H9 (cell line): ENCODE data around the gene ABCA3. TPM values are rescaled to one million over a fixed set of nuclear protein-coding genes. Genes with fewer than 3 reads are reported as not detected.

Source experiments
- DNase-seq: peaks from one replicate; pipeline ENCODE4 v3.0.0-alpha.2; 2017
- H2AFZ ChIP-seq: one replicate; pipeline ENCODE4 v1.6.1; 2013; ENCODE audit warnings: mild to moderate bottlenecking, low read length, control low read depth, moderate library complexity
- H2AK5ac ChIP-seq: 2 replicates; pipeline ENCODE4 v1.6.1; 2013; ENCODE audit warnings: low read length, control low read depth, mixed read lengths; ENCODE audit not compliant: insufficient read length
- H2BK120ac ChIP-seq: one replicate; pipeline ENCODE4 v1.6.1; 2013; ENCODE audit warnings: low read depth, mild to moderate bottlenecking, low read length, control low read depth, inconsistent platforms; ENCODE audit not compliant: poor library complexity, severe bottlenecking
- H2BK12ac ChIP-seq: 2 replicates; pipeline ENCODE4 v1.6.1; 2013; ENCODE audit warnings: low read length, control low read depth, mixed read lengths, low read depth; ENCODE audit not compliant: insufficient read length
- H2BK15ac ChIP-seq: 2 replicates; pipeline ENCODE4 v1.6.1; 2013; ENCODE audit warnings: low read depth, low read length, control low read depth
- H2BK20ac ChIP-seq: one replicate; pipeline ENCODE4 v1.6.1; 2013; ENCODE audit warnings: low read depth, mild to moderate bottlenecking, low read length, control low read depth, inconsistent platforms; ENCODE audit not compliant: poor library complexity, severe bottlenecking
- H2BK5ac ChIP-seq: 2 replicates; pipeline ENCODE4 v1.6.1; 2013; ENCODE audit warnings: low read length, control low read depth, mixed read lengths; ENCODE audit not compliant: insufficient read length
- H3K14ac ChIP-seq: 2 replicates; pipeline ENCODE4 v1.6.1; 2013; ENCODE audit warnings: low read length, control low read depth; ENCODE audit not compliant: insufficient read depth
- H3K18ac ChIP-seq: 2 replicates; pipeline ENCODE4 v1.6.1; 2013; ENCODE audit warnings: low read depth, mild to moderate bottlenecking, mixed read lengths, low read length, control low read depth; ENCODE audit not compliant: insufficient read length
- H3K23ac ChIP-seq: 2 replicates; pipeline ENCODE4 v1.6.1; 2013; ENCODE audit warnings: low read length, control low read depth, mixed read lengths, low read depth; ENCODE audit not compliant: insufficient read length
- H3K23me2 ChIP-seq: 2 replicates; pipeline ENCODE4 v1.6.1; 2013; ENCODE audit warnings: low read depth, mild to moderate bottlenecking, mixed read lengths, low read length, control low read depth; ENCODE audit not compliant: insufficient read length, poor library complexity, severe bottlenecking
- H3K27ac ChIP-seq: 2 replicates; pipeline ENCODE4 v1.5.1; 2013; ENCODE audit warnings: low read length, control low read depth, mixed read lengths, low read depth; ENCODE audit not compliant: insufficient read length
- H3K27me3 ChIP-seq: 2 replicates; pipeline ENCODE4 v1.6.1; 2013; ENCODE audit warnings: low read length, control low read depth, inconsistent platforms; ENCODE audit not compliant: insufficient read depth
- H3K4ac ChIP-seq: 2 replicates; pipeline ENCODE4 v1.6.1; 2013; ENCODE audit warnings: low read depth, mild to moderate bottlenecking, control low read depth, inconsistent platforms, low read length, moderate library complexity
- H3K4me1 ChIP-seq: 2 replicates; pipeline ENCODE4 v1.6.1; 2013; ENCODE audit warnings: low read length, control low read depth, inconsistent platforms; ENCODE audit not compliant: insufficient read depth
- H3K4me2 ChIP-seq: 2 replicates; pipeline ENCODE4 v1.6.1; 2013; ENCODE audit warnings: low read length, control low read depth, mixed read lengths; ENCODE audit not compliant: insufficient read length, insufficient read depth
- H3K56ac ChIP-seq: 2 replicates; pipeline ENCODE4 v1.6.1; 2013; ENCODE audit warnings: low read depth, mild to moderate bottlenecking, mixed read lengths, low read length, control low read depth; ENCODE audit not compliant: insufficient read length
- H3K79me1 ChIP-seq: 2 replicates; pipeline ENCODE4 v1.6.1; 2013; ENCODE audit warnings: low read depth, mild to moderate bottlenecking, moderate library complexity, low read length, control low read depth, inconsistent platforms; ENCODE audit not compliant: insufficient read depth, poor library complexity, severe bottlenecking
- H3K79me2 ChIP-seq: 2 replicates; pipeline ENCODE4 v1.6.1; 2013; ENCODE audit warnings: low read length, control low read depth, inconsistent platforms; ENCODE audit not compliant: insufficient read depth
- H3K9ac ChIP-seq: 2 replicates; pipeline ENCODE4 v1.6.1; 2013; ENCODE audit warnings: low read length, control low read depth, mixed read lengths; ENCODE audit not compliant: insufficient read length; ENCODE audit errors: extremely low read depth
- H3K9me3 ChIP-seq: one replicate; pipeline ENCODE4 v1.6.1; 2013; ENCODE audit warnings: low read depth, low read length, inconsistent platforms; ENCODE audit not compliant: control insufficient read depth
- H3T11ph ChIP-seq: one replicate; pipeline ENCODE4 v1.6.1; 2013; ENCODE audit warnings: mild to moderate bottlenecking, low read length, control low read depth, inconsistent platforms
- H4K20me1 ChIP-seq: one replicate; pipeline ENCODE4 v1.6.1; 2013; ENCODE audit not compliant: control insufficient read depth, insufficient read length, insufficient read depth
- H4K5ac ChIP-seq: 2 replicates; pipeline ENCODE4 v1.6.1; 2013; ENCODE audit warnings: low read depth, mild to moderate bottlenecking, mixed read lengths, low read length, control low read depth; ENCODE audit not compliant: insufficient read length
- H4K8ac ChIP-seq: replicated peaks from 2 replicates; pipeline ENCODE4 v1.6.1; 2013; ENCODE audit warnings: low read length, control low read depth, mixed read lengths, low read depth; ENCODE audit not compliant: insufficient read length
- H4K91ac ChIP-seq: 2 replicates; pipeline ENCODE4 v1.6.1; 2013; ENCODE audit warnings: low read depth, mild to moderate bottlenecking, moderate library complexity, mixed read lengths, low read length, control low read depth; ENCODE audit not compliant: insufficient read length
- H3K27ac Mint-ChIP-seq, 3 experiments: 2 replicates in 2 of 3; 3 replicates in 1 of 3; pipeline ENCODE4 v1.8.0; 2020 to 2021; ENCODE audit warnings: mixed read lengths in 3 of 3, mild to moderate bottlenecking in 1 of 3, moderate library complexity in 1 of 3
- H3K27me3 Mint-ChIP-seq: 2 replicates; pipeline ENCODE4 v1.8.0; 2021; ENCODE audit warnings: low read depth, mild to moderate bottlenecking, moderate library complexity, mixed read lengths
- H3K36me3 Mint-ChIP-seq, 3 experiments: 2 replicates in 2 of 3; 3 replicates in 1 of 3; pipeline ENCODE4 v1.8.0; 2020 to 2021; ENCODE audit warnings: low read depth in 3 of 3, mixed read lengths in 3 of 3; ENCODE audit not compliant: insufficient read depth in 1 of 3
- H3K4me1 Mint-ChIP-seq, 2 experiments: 2 replicates each; pipeline ENCODE4 v1.8.0; 2020; ENCODE audit warnings: mixed read lengths in 2 of 2
- H3K4me3 Mint-ChIP-seq, 2 experiments: 2 replicates in 1 of 2; 3 replicates in 1 of 2; pipeline ENCODE4 v1.8.0; 2020 to 2021; ENCODE audit warnings: mild to moderate bottlenecking in 2 of 2, mixed read lengths in 2 of 2, moderate library complexity in 1 of 2
- H3K9me3 Mint-ChIP-seq, 2 experiments: 2 replicates in 1 of 2; 3 replicates in 1 of 2; pipeline ENCODE4 v1.8.0; 2020; ENCODE audit warnings: mild to moderate bottlenecking in 2 of 2, mixed read lengths in 2 of 2, moderate library complexity in 1 of 2
- WGBS: extraction: QIAGEN DNeasy Blood & Tissue Kit; methylation state at CpG from one replicate; pipeline ENCODE4 v1.1.7; 2013; ENCODE audit warnings: missing lambda C conversion rate, low lambda C conversion rate, mixed read lengths; ENCODE audit not compliant: insufficient read length; ENCODE audit errors: extremely low coverage; 5-methylcytosine and 5-hydroxymethylcytosine counted together
- total RNA-seq: library from RNA; stranded (reverse); gene quantifications from 2 replicates; pipeline ENCODE4 v1.2.1, GENCODE V29; 2021
- TF ChIP-seq, protein P1 (sequence below): fragments of 200-600 bp; sonication (generic); conservative IDR thresholded peaks from 3 replicates; pipeline ENCODE4 v1.8.0; 2021; ENCODE audit warnings: antibody characterized with exemption, mild to moderate bottlenecking

ABCA3 gene
- total RNA-seq, 1 experiment from 2014 or later, result 8.0 TPM

DNA sequence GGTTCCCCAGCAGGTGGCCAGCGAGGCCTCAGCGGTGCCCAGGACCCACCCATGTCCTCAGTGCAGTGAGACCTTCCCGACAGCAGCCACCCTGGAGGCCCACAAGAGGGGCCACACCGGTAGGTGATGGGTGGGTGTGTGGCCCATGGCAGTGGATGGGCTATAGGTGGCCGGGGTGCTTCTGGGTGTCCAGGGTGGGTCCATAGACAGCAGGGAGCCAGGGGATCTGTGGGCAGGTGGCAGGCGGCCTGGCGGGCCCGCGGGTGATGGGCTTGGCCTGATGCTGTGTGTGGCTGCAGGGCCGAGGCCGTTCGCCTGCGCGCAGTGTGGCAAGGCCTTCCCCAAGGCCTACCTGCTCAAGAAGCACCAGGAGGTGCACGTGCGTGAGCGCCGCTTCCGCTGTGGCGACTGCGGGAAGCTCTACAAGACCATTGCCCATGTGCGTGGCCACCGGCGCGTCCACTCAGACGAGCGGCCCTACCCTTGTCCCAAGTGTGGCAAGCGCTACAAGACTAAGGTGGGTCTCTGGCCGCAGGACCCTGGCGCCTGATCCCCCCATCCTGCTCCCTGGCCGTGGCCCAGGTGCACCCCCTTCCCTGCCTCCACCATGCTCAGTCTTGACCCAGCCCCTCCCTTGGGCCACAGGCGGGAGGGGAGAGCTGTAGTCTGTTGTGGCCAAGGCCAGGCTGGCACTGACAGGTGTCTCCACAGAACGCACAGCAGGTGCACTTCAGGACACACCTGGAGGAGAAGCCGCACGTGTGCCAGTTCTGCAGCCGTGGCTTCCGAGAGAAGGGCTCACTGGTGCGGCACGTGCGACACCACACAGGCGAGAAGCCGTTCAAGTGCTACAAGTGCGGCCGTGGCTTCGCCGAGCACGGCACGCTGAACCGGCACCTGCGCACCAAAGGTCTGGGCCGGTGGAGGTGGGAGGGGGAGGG, 106.4 kb downstream of the ABCA3 start:
- no peak overlapping the region for H2BK12ac ChIP-seq
- no peak overlapping the region for H3K27ac Mint-ChIP-seq
- no peak overlapping the region for H4K91ac ChIP-seq
- peaks cover 0 to 2% of the 10 kb centered on the region in 2 experiments; a peak in 1 of 4 replicates for H3K4me1 Mint-ChIP-seq
- H3K23me2 ChIP-seq, result peaks cover 13% of the 10 kb centered on the region
- TF ChIP-seq, protein P1, sequence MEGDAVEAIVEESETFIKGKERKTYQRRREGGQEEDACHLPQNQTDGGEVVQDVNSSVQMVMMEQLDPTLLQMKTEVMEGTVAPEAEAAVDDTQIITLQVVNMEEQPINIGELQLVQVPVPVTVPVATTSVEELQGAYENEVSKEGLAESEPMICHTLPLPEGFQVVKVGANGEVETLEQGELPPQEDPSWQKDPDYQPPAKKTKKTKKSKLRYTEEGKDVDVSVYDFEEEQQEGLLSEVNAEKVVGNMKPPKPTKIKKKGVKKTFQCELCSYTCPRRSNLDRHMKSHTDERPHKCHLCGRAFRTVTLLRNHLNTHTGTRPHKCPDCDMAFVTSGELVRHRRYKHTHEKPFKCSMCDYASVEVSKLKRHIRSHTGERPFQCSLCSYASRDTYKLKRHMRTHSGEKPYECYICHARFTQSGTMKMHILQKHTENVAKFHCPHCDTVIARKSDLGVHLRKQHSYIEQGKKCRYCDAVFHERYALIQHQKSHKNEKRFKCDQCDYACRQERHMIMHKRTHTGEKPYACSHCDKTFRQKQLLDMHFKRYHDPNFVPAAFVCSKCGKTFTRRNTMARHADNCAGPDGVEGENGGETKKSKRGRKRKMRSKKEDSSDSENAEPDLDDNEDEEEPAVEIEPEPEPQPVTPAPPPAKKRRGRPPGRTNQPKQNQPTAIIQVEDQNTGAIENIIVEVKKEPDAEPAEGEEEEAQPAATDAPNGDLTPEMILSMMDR, result no peak
- no peaks in the 10 kb centered on the region for H3K4me1 ChIP-seq
- no peaks in the 10 kb centered on the region for H3K9me3 ChIP-seq
- no peaks in the 10 kb centered on the region for H4K20me1 ChIP-seq
- peaks cover 16% of the 10 kb centered on the region for H3K27me3 Mint-ChIP-seq
- H3K9ac ChIP-seq, result no peak overlapping the region
- no peaks in the 10 kb centered on the region for H3K79me1 ChIP-seq
- H3K79me2 ChIP-seq, result no peaks in the 10 kb centered on the region
- no peak overlapping the region for H3K27ac ChIP-seq
- no CpG with 5 or more reads among the region's 51 CpGs for WGBS
- no peak overlapping the region for H2BK5ac ChIP-seq
- H3K4ac ChIP-seq, result no peak overlapping the region
- H3K27me3 ChIP-seq, result peaks cover 2% of the 10 kb centered on the region; the same call in 1 of the 2 replicates
- H2BK15ac ChIP-seq, result no peak overlapping the region
- H3K9me3 Mint-ChIP-seq, result no peaks in the 10 kb centered on the region
- H2AFZ ChIP-seq, result no peak overlapping the region
- no peak overlapping the region for H2AK5ac ChIP-seq
- H2BK120ac ChIP-seq, result no peak overlapping the region
- H4K5ac ChIP-seq, result no peak overlapping the region
- no peak overlapping the region for H3K14ac ChIP-seq
- no peak overlapping the region for H3K18ac ChIP-seq
- no peak overlapping the region for H3T11ph ChIP-seq
- no peak overlapping the region for H4K8ac ChIP-seq
- H3K56ac ChIP-seq, result no peak overlapping the region
- DNase-seq, result no peak
- H3K23ac ChIP-seq, result no peak overlapping the region
- no peak overlapping the region for H2BK20ac ChIP-seq
- no peak overlapping the region for H3K4me2 ChIP-seq
- H3K4me3 Mint-ChIP-seq, result no peak overlapping the region
- H3K36me3 Mint-ChIP-seq, result peaks cover 2 to 28% (median 18%) of the 10 kb centered on the region in 3 experiments; a peak in 6 of 7 replicates
